PFSK-1 (cell line): Measurements from ENCODE around the gene DIAPH3.

Experiments
- FOXP2 ChIP-seq: optimal IDR thresholded peaks from 2 replicates; pipeline ENCODE3; 2011; ENCODE audit warnings: borderline replicate concordance, control low read depth, inconsistent platforms; ENCODE audit not compliant: insufficient read depth; ENCODE audit errors: extremely low read length, extremely low read depth
- POLR2AphosphoS5 ChIP-seq: IDR thresholded peaks from 2 replicates; pipeline ENCODE4 v1.6.1; 2012; ENCODE audit warnings: low read depth, mild to moderate bottlenecking, control low read depth, low read length, moderate library complexity
- SIN3A ChIP-seq: IDR thresholded peaks from 2 replicates; pipeline ENCODE4 v1.6.1; 2012; ENCODE audit warnings: mild to moderate bottlenecking, low read length, moderate library complexity, borderline replicate concordance; ENCODE audit not compliant: insufficient read depth
- TAF1 ChIP-seq: IDR thresholded peaks from 2 replicates; pipeline ENCODE4 v1.6.1; 2012; ENCODE audit warnings: low read length, control low read depth, borderline replicate concordance; ENCODE audit not compliant: insufficient read depth
- TF ChIP-seq, protein P1 (sequence below), 2 experiments: IDR thresholded peaks; 2 replicates each; pipeline versions ENCODE4 v1.6.1 to v1.8.0; 2011 to 2012; ENCODE audit warnings: low read depth in 2 of 2, low read length in 2 of 2, control low read depth in 1 of 2, inconsistent platforms in 1 of 2, mild to moderate bottlenecking in 1 of 2, moderate library complexity in 1 of 2; ENCODE audit not compliant: insufficient read depth in 1 of 2

The DIAPH3 gene

DNA sequence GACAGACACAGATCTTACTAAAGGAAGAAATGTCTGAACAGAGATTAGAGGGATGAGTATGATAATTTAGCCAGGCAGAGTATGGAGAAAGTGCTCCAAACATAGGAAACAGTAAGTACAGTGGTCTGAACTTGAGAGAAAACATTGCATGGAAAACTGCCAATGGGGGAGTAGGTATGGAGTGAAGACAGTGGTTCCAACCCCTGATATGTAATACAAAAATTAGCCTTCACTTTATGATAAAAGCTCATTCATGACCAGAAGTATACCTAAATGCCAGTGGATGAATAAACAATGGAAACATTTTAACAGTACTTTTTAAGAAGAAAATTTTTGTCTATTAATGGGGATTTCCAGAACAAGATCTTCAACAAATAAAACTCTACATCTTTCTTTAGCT, 334.0 kb downstream of the DIAPH3 start:
- TF ChIP-seq TAF1 (no peak), SIN3A (no peak), FOXP2 (no peak), POLR2AphosphoS5 (no peak)
- TF ChIP-seq, protein P1, sequence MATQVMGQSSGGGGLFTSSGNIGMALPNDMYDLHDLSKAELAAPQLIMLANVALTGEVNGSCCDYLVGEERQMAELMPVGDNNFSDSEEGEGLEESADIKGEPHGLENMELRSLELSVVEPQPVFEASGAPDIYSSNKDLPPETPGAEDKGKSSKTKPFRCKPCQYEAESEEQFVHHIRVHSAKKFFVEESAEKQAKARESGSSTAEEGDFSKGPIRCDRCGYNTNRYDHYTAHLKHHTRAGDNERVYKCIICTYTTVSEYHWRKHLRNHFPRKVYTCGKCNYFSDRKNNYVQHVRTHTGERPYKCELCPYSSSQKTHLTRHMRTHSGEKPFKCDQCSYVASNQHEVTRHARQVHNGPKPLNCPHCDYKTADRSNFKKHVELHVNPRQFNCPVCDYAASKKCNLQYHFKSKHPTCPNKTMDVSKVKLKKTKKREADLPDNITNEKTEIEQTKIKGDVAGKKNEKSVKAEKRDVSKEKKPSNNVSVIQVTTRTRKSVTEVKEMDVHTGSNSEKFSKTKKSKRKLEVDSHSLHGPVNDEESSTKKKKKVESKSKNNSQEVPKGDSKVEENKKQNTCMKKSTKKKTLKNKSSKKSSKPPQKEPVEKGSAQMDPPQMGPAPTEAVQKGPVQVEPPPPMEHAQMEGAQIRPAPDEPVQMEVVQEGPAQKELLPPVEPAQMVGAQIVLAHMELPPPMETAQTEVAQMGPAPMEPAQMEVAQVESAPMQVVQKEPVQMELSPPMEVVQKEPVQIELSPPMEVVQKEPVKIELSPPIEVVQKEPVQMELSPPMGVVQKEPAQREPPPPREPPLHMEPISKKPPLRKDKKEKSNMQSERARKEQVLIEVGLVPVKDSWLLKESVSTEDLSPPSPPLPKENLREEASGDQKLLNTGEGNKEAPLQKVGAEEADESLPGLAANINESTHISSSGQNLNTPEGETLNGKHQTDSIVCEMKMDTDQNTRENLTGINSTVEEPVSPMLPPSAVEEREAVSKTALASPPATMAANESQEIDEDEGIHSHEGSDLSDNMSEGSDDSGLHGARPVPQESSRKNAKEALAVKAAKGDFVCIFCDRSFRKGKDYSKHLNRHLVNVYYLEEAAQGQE (IDR thresholded peaks at IDR 0.05; ENCODE audit: insufficient read depth in 1 of 2, low read depth in 2 of 2, low read length in 2 of 2) = no peak

DNA sequence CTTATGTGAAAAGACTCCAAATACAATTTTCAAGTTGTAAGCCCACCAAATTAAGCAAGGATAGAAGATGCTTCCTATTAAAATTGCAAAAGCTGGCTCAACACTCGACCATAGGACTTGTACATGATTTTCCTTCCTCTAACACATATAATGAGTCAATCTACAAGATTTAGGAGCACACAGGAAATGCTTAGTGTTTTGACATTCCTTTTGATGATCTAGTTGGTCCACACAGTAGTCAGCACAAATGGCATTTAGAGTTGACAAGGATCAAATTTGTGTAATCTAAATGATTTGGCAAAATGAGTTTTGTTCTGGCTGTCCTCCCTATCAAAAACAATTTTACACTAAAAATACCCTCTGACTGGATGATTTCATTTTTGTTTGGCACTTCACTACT, 340.2 kb downstream of the DIAPH3 start:
- no peak for TF ChIP-seq FOXP2
- TF ChIP-seq, protein P1 (IDR thresholded peaks at IDR 0.05; ENCODE audit: insufficient read depth in 1 of 2, low read depth in 2 of 2, low read length in 2 of 2) = no peak
- no peak for TF ChIP-seq SIN3A
- no peak for TF ChIP-seq TAF1
- TF ChIP-seq POLR2AphosphoS5 = no peak

- no peak for TF ChIP-seq SIN3A
- TF ChIP-seq POLR2AphosphoS5 = no peak
Observed at GRCh38 chr13:59809564-59809963, 354.2 kb downstream of the DIAPH3 start.

DNA sequence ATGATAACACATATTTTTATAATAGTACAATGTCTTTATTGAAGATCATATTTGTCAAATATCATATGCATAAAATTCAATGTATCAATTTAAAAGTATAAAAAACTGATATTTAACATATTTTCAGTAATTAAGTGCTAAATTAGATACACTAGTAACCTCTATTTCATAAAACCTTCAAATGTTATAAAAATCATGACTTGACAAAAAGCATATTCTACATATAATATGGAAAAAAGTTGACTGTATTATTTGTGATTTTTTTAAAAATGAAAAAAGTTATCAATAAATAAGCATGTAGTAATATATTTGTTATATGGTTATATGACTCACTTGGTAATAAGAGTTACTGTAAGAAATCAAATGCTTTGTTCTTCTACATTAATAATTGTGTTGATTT, 356.9 kb downstream of the DIAPH3 start:
- TF ChIP-seq TAF1 (no peak), FOXP2 (no peak), SIN3A (no peak), POLR2AphosphoS5 (no peak)
- TF ChIP-seq, protein P1 (IDR thresholded peaks at IDR 0.05; ENCODE audit: insufficient read depth in 1 of 2, low read depth in 2 of 2, low read length in 2 of 2) = no peak

DNA sequence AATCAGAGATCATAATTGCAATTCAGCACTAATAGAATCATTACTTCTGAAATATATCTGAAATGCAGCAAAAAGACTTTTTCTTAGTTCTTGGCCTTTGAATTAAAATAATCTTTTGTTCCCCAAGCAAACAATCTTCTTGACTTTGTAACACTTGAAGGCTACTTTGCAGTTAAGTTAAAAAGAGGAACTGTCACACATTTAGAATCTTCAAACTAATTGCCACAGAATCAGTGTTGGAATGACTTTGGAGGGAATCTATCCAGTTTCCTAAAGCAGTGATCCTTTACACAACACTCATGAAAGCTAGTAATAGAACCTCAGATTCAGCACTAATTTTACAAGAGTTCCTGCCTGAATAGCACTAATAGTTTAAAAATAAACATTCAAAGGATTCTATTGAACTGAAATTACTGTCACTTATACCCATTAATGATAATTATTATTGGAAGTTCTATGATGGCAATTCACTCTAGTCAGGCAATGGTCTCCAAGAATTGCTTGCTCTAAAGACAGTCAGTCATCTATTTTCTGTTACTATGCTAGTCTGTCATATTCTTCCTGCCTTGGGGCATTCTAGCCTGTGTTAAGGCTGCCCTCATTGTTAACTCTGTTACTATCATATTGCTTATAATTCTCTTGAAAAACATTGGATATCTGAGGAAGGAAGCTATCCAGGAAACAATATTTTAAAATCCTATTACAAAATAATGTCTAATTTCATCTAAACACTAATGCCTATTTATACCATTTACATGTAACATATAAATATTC, 362.4 kb downstream of the DIAPH3 start:
- no peak for TF ChIP-seq POLR2AphosphoS5
- TF ChIP-seq, protein P1 (IDR thresholded peaks at IDR 0.05; ENCODE audit: insufficient read depth in 1 of 2, low read depth in 2 of 2, low read length in 2 of 2) = no peak
- no peak for TF ChIP-seq SIN3A
- no peak for TF ChIP-seq TAF1
- no peak for TF ChIP-seq FOXP2
